Measurements from ENCODE around the gene ZNF772.

ZNF772 gene

GRCh38 chr19:57441979-57442752 lies 35.2 kb downstream of the ZNF772 start:
- no peaks in the 10 kb centered on the region for H3K27me3 ChIP-seq (ENCODE audit: control insufficient read depth in 3 of 3, insufficient read depth in 3 of 3, low read depth in 1 of 3, low read length in 3 of 3)
- H3K27ac ChIP-seq (replicated peaks; ENCODE audit: low read length): no peak overlapping the region
- H3K4me3 ChIP-seq (ENCODE audit: low read length in 2 of 2): no peak overlapping the region
- H3K36me3 ChIP-seq (replicated peaks in 1 of 2; ENCODE audit: control insufficient read depth in 2 of 2, insufficient read depth in 2 of 2, low read length in 2 of 2): peaks cover 27 to 93% of the 10 kb centered on the region in 2 donors
- H2BK12ac ChIP-seq (ENCODE audit: low read length): no peak overlapping the region
- H3K18ac ChIP-seq (ENCODE audit: low read length): no peak overlapping the region
- WGBS, 2 donors (ENCODE audit: extremely low coverage in 2 of 2, insufficient read length in 2 of 2, insufficient replicate concordance in 1 of 2): no CpG with 5 or more reads among the region's 7 CpGs
- H2AFZ ChIP-seq (ENCODE audit: low read length): no peak overlapping the region
- no peak overlapping the region for H2BK5ac ChIP-seq (ENCODE audit: low read length)
- H3K23ac ChIP-seq (ENCODE audit: low read depth, low read length, poor library complexity): no peak overlapping the region
- no peaks in the 10 kb centered on the region for H3K4me1 ChIP-seq (ENCODE audit: control insufficient read depth in 2 of 2, insufficient read depth in 1 of 2, low read depth in 1 of 2, low read length in 2 of 2)
- no peak overlapping the region for H3K4ac ChIP-seq (ENCODE audit: low read length)
- no peak for DNase-seq (ENCODE audit: low spot score)
- H4K8ac ChIP-seq (ENCODE audit: low read depth, low read length): no peak overlapping the region
- H2AK5ac ChIP-seq (ENCODE audit: low read depth, low read length): no peak overlapping the region
- H2BK120ac ChIP-seq (ENCODE audit: low read depth, low read length): no peak overlapping the region
- peaks cover 6% of the 10 kb centered on the region for H3K79me1 ChIP-seq (ENCODE audit: low read depth, low read length)
- H4K91ac ChIP-seq (ENCODE audit: low read depth, low read length, poor library complexity): no peak overlapping the region
- peaks cover 17 to 74% of the 10 kb centered on the region in 2 donors for H3K9me3 ChIP-seq (replicated peaks in 1 of 2; ENCODE audit: control insufficient read depth in 2 of 2, insufficient read depth in 1 of 2, low read depth in 1 of 2, low read length in 2 of 2)
- no peak overlapping the region for H3K9ac ChIP-seq (ENCODE audit: low read depth, low read length, poor library complexity)
- H2BK15ac ChIP-seq (ENCODE audit: low read length): no peak overlapping the region
- H3K4me2 ChIP-seq (ENCODE audit: insufficient read depth, low read length, poor library complexity, severe bottlenecking): no peak overlapping the region
- H3K14ac ChIP-seq (ENCODE audit: low read length): no peak overlapping the region

- Histone ChIP-seq H3K4me1 (ENCODE audit: control insufficient read depth in 2 of 2, insufficient read depth in 1 of 2, low read depth in 1 of 2, low read length in 2 of 2) (peaks cover 0 to 6% of the 10 kb centered on the region in 2 donors), H3K36me3 (replicated peaks in 1 of 2; ENCODE audit: control insufficient read depth in 2 of 2, insufficient read depth in 2 of 2, low read length in 2 of 2) (peaks cover 19 to 67% of the 10 kb centered on the region in 2 donors), H3K18ac (ENCODE audit: low read length) (no peak overlapping the region), H2AFZ (ENCODE audit: low read length) (no peak overlapping the region), H2BK120ac (ENCODE audit: low read depth, low read length) (no peak overlapping the region), H3K4me3 (ENCODE audit: low read length in 2 of 2) (no peak overlapping the region), H3K4me2 (ENCODE audit: insufficient read depth, low read length, poor library complexity, severe bottlenecking) (no peak overlapping the region), H3K9me3 (replicated peaks in 1 of 2; ENCODE audit: control insufficient read depth in 2 of 2, insufficient read depth in 1 of 2, low read depth in 1 of 2, low read length in 2 of 2) (peaks cover 11 to 55% of the 10 kb centered on the region in 2 donors), H3K27me3 (ENCODE audit: control insufficient read depth in 3 of 3, insufficient read depth in 3 of 3, low read depth in 1 of 3, low read length in 3 of 3) (no peaks in the 10 kb centered on the region), H3K79me1 (ENCODE audit: low read depth, low read length) (peaks cover 6% of the 10 kb centered on the region), H3K27ac (replicated peaks; ENCODE audit: low read length) (no peak overlapping the region), H4K8ac (ENCODE audit: low read depth, low read length) (peak overlapping the region; percentile 85), H4K91ac (ENCODE audit: low read depth, low read length, poor library complexity) (no peak overlapping the region), H3K4ac (ENCODE audit: low read length) (no peak overlapping the region), H3K9ac (ENCODE audit: low read depth, low read length, poor library complexity) (peak overlapping the region; percentile 40), H3K23ac (ENCODE audit: low read depth, low read length, poor library complexity) (no peak overlapping the region), H2BK5ac (ENCODE audit: low read length) (no peak overlapping the region), H2AK5ac (ENCODE audit: low read depth, low read length) (no peak overlapping the region), H2BK12ac (ENCODE audit: low read length) (no peak overlapping the region), H3K14ac (ENCODE audit: low read length) (no peak overlapping the region), H2BK15ac (ENCODE audit: low read length) (no peak overlapping the region)
- WGBS, 2 donors (ENCODE audit: extremely low coverage in 2 of 2, insufficient read length in 2 of 2, insufficient replicate concordance in 1 of 2): no CpG with 5 or more reads among the region's 9 CpGs
- DNase-seq (ENCODE audit: low spot score): no peak
Measured at GRCh38 chr19:57438925-57439324, 38.4 kb downstream of the ZNF772 start.

- Histone ChIP-seq H4K8ac (ENCODE audit: low read depth, low read length) (no peak overlapping the region), H2BK15ac (ENCODE audit: low read length) (no peak overlapping the region), H3K79me1 (ENCODE audit: low read depth, low read length) (peaks cover 6% of the 10 kb centered on the region), H3K4me2 (ENCODE audit: insufficient read depth, low read length, poor library complexity, severe bottlenecking) (no peak overlapping the region), H3K9ac (ENCODE audit: low read depth, low read length, poor library complexity) (no peak overlapping the region), H3K4me3 (ENCODE audit: low read length in 2 of 2) (no peak overlapping the region), H3K4me1 (ENCODE audit: control insufficient read depth in 2 of 2, insufficient read depth in 1 of 2, low read depth in 1 of 2, low read length in 2 of 2) (peaks cover 0 to 6% of the 10 kb centered on the region in 2 donors), H3K23ac (ENCODE audit: low read depth, low read length, poor library complexity) (no peak overlapping the region), H2AK5ac (ENCODE audit: low read depth, low read length) (no peak overlapping the region), H3K27me3 (ENCODE audit: control insufficient read depth in 3 of 3, insufficient read depth in 3 of 3, low read depth in 1 of 3, low read length in 3 of 3) (no peaks in the 10 kb centered on the region), H3K18ac (ENCODE audit: low read length) (no peak overlapping the region), H3K9me3 (replicated peaks in 1 of 2; ENCODE audit: control insufficient read depth in 2 of 2, insufficient read depth in 1 of 2, low read depth in 1 of 2, low read length in 2 of 2) (peaks cover 4 to 47% of the 10 kb centered on the region in 2 donors), H2BK120ac (ENCODE audit: low read depth, low read length) (no peak overlapping the region), H2BK5ac (ENCODE audit: low read length) (no peak overlapping the region), H3K4ac (ENCODE audit: low read length) (no peak overlapping the region), H3K27ac (replicated peaks; ENCODE audit: low read length) (no peak overlapping the region), H2AFZ (ENCODE audit: low read length) (no peak overlapping the region), H2BK12ac (ENCODE audit: low read length) (no peak overlapping the region), H4K91ac (ENCODE audit: low read depth, low read length, poor library complexity) (no peak overlapping the region), H3K36me3 (replicated peaks in 1 of 2; ENCODE audit: control insufficient read depth in 2 of 2, insufficient read depth in 2 of 2, low read length in 2 of 2) (peaks cover 11 to 61% of the 10 kb centered on the region in 2 donors), H3K14ac (ENCODE audit: low read length) (no peak overlapping the region)
- no CpG with 5 or more reads among the region's 4 CpGs for WGBS, 2 donors (ENCODE audit: extremely low coverage in 2 of 2, insufficient read length in 2 of 2, insufficient replicate concordance in 1 of 2)
- DNase-seq (ENCODE audit: low spot score): no peak
Measured at GRCh38 chr19:57437931-57438330, 39.4 kb downstream of the ZNF772 start.

- no peak overlapping the region for H4K91ac ChIP-seq (ENCODE audit: low read depth, low read length, poor library complexity)
- H3K27ac ChIP-seq (replicated peaks; ENCODE audit: low read length): no peak overlapping the region
- H2AK5ac ChIP-seq (ENCODE audit: low read depth, low read length): no peak overlapping the region
- WGBS, 2 donors (ENCODE audit: extremely low coverage in 2 of 2, insufficient read length in 2 of 2, insufficient replicate concordance in 1 of 2): no CpG with 5 or more reads among the region's 1 CpG
- no peak overlapping the region for H2BK12ac ChIP-seq (ENCODE audit: low read length)
- no peak overlapping the region for H3K18ac ChIP-seq (ENCODE audit: low read length)
- H3K36me3 ChIP-seq (replicated peaks in 1 of 2; ENCODE audit: control insufficient read depth in 2 of 2, insufficient read depth in 2 of 2, low read length in 2 of 2): peaks cover 8 to 52% of the 10 kb centered on the region in 2 donors
- H2BK15ac ChIP-seq (ENCODE audit: low read length): no peak overlapping the region
- H3K27me3 ChIP-seq (ENCODE audit: control insufficient read depth in 3 of 3, insufficient read depth in 3 of 3, low read depth in 1 of 3, low read length in 3 of 3): no peaks in the 10 kb centered on the region
- DNase-seq (ENCODE audit: low spot score): no peak
- no peak overlapping the region for H2BK120ac ChIP-seq (ENCODE audit: low read depth, low read length)
- H3K14ac ChIP-seq (ENCODE audit: low read length): no peak overlapping the region
- H2AFZ ChIP-seq (ENCODE audit: low read length): no peak overlapping the region
- H3K9me3 ChIP-seq (replicated peaks in 1 of 2; ENCODE audit: control insufficient read depth in 2 of 2, insufficient read depth in 1 of 2, low read depth in 1 of 2, low read length in 2 of 2): peaks cover 0 to 35% of the 10 kb centered on the region in 2 donors
- no peak overlapping the region for H3K9ac ChIP-seq (ENCODE audit: low read depth, low read length, poor library complexity)
- peaks cover 0 to 6% of the 10 kb centered on the region in 2 donors for H3K4me1 ChIP-seq (ENCODE audit: control insufficient read depth in 2 of 2, insufficient read depth in 1 of 2, low read depth in 1 of 2, low read length in 2 of 2)
- H3K4me2 ChIP-seq (ENCODE audit: insufficient read depth, low read length, poor library complexity, severe bottlenecking): peak overlapping the region; percentile 93
- no peak overlapping the region for H2BK5ac ChIP-seq (ENCODE audit: low read length)
- H3K4ac ChIP-seq (ENCODE audit: low read length): no peak overlapping the region
- no peak overlapping the region for H4K8ac ChIP-seq (ENCODE audit: low read depth, low read length)
- peaks cover 6% of the 10 kb centered on the region for H3K79me1 ChIP-seq (ENCODE audit: low read depth, low read length)
- peak overlapping the region; percentile 9 to 92 for H3K4me3 ChIP-seq (ENCODE audit: low read length in 2 of 2)
- no peak overlapping the region for H3K23ac ChIP-seq (ENCODE audit: low read depth, low read length, poor library complexity)
Measured at GRCh38 chr19:57436417-57436816, 40.9 kb downstream of the ZNF772 start.
